A549 (cell line): ENCODE results near the gene MYLK4. TPM values are rescaled to one million over a fixed set of nuclear protein-coding genes. Genes with fewer than 3 reads are reported as not detected.

Experiments used
- ATAC-seq, 2 experiments: fragments of 200-7000 bp in 1 of 2; fragments of >200 bp in 1 of 2; cut with Nextera tagmentation in 1 of 2; cut with Tn5 transposase in 1 of 2; 3 replicates each; pipeline versions ENCODE4 v1.8.0 to v1.9.1; 2018 to 2020; ENCODE audit warnings: mild to moderate bottlenecking in 1 of 2, moderate library complexity in 1 of 2
- CTCF ChIA-PET: fragments of 300-600 bp; sonication (Branson Sonifier 250); formaldehyde crosslinking; extraction: SDS; loops from one replicate; lab custom pipeline; 2021; ENCODE audit warnings: antibody characterized with exemption, inconsistent platforms; lab: Yijun Ruan, JAX
- POLR2A ChIA-PET: fragments of 350-600 bp; formaldehyde crosslinking; extraction: SDS; loops from one replicate; lab custom pipeline; 2021; ENCODE audit warnings: antibody characterized with exemption, inconsistent platforms; lab: Yijun Ruan, JAX
- DNase-seq, 2 experiments: peaks; one replicate each; pipeline versions ENCODE4 v3.0.0 to v3.0.0-alpha.2; 2011 to 2016; ENCODE audit warnings: low read depth in 1 of 2, low spot score in 1 of 2
- FAIRE-seq: peaks from 2 replicates; lab custom pipeline; 2011; peaks lifted over from hg19 to GRCh38; lab: Jason Lieb, UNC
- H3K27ac ChIP-seq, 2 experiments: fragments of >200 bp; sonication (Bioruptor Twin); formaldehyde crosslinking; 3 replicates each; pipeline ENCODE4 v1.5.1; 2016 to 2017
- H3K4me1 ChIP-seq: fragments of >200 bp; sonication (Bioruptor Twin); formaldehyde crosslinking; 3 replicates; pipeline ENCODE4 v1.6.1; 2016
- H3K4me2 ChIP-seq: fragments of >200 bp; sonication (Bioruptor Twin); formaldehyde crosslinking; 3 replicates; pipeline ENCODE4 v1.6.1; 2016
- H3K4me3 ChIP-seq: fragments of >200 bp; sonication (Bioruptor Twin); formaldehyde crosslinking; 3 replicates; pipeline ENCODE4 v1.5.1; 2016
- H3K9me3 ChIP-seq: fragments of >200 bp; sonication (Bioruptor Twin); formaldehyde crosslinking; 3 replicates; pipeline ENCODE4 v1.6.1; 2016
- CBX8 ChIP-seq: fragments of 200-600 bp; sonication (generic); IDR thresholded peaks from 2 replicates; pipeline ENCODE4 v1.6.1; 2016
- CEBPB ChIP-seq, 2 experiments: fragments of >200 bp in 1 of 2; sonication (Bioruptor Twin) in 1 of 2; formaldehyde crosslinking in 1 of 2; IDR thresholded peaks; 2 replicates each; pipeline ENCODE4 v1.6.1; 2012 to 2016
- CHD2 ChIP-seq: fragments of 150-350 bp; IDR thresholded peaks from 2 replicates; pipeline ENCODE4 v1.6.1; 2014; ENCODE audit warnings: low read length; ENCODE audit not compliant: partially characterized antibody
- EHMT2 ChIP-seq: fragments of 200-600 bp; sonication (generic); IDR thresholded peaks from 2 replicates; pipeline ENCODE4 v1.6.1; 2016; ENCODE audit warnings: antibody characterized with exemption, low read depth, mild to moderate bottlenecking, moderate library complexity
- EP300 ChIP-seq, 2 experiments: fragments of >200 bp; sonication (Bioruptor Twin); formaldehyde crosslinking; IDR thresholded peaks; 2 replicates in 1 of 2; 3 replicates in 1 of 2; pipeline ENCODE4 v1.6.1; 2016 to 2017
- FOSB ChIP-seq: fragments of 250-450 bp; sonication (Bioruptor Pico); IDR thresholded peaks from 2 replicates; pipeline ENCODE4 v1.5.0; 2020; ENCODE audit warnings: mild to moderate bottlenecking, moderate library complexity
- HOXB13 ChIP-seq: fragments of 250-450 bp; sonication (Bioruptor Pico); IDR thresholded peaks from 2 replicates; pipeline ENCODE4 v1.5.0; 2020; ENCODE audit warnings: low read depth, mild to moderate bottlenecking, moderate library complexity
- HOXB5 ChIP-seq: fragments of 250-450 bp; sonication (Bioruptor Pico); IDR thresholded peaks from 2 replicates; pipeline ENCODE4 v1.5.0; 2020; ENCODE audit warnings: mild to moderate bottlenecking, moderate library complexity
- JUN ChIP-seq, 2 experiments: fragments of >200 bp; sonication (Bioruptor Twin); formaldehyde crosslinking; IDR thresholded peaks; 2 replicates in 1 of 2; 3 replicates in 1 of 2; pipeline ENCODE4 v1.6.1; 2016 to 2017
- JUNB ChIP-seq: fragments of >200 bp; sonication (Bioruptor Twin); formaldehyde crosslinking; IDR thresholded peaks from 2 replicates; pipeline ENCODE4 v1.6.1; 2016
- MYC ChIP-seq: IDR thresholded peaks from 2 replicates; pipeline ENCODE4 v1.6.1; 2012; ENCODE audit warnings: mild to moderate bottlenecking, inconsistent platforms, low read length, improper control_type of control experiment, borderline replicate concordance
- POLR2AphosphoS2 ChIP-seq: conservative IDR thresholded peaks from 2 replicates; pipeline ENCODE4 v1.6.1; 2012; ENCODE audit warnings: low read length, improper control_type of control experiment, inconsistent platforms
- RCOR1 ChIP-seq: fragments of 150-350 bp; IDR thresholded peaks from 2 replicates; pipeline ENCODE4 v1.6.1; 2014; ENCODE audit warnings: antibody characterized with exemption, low read length, low read depth
- RFX5 ChIP-seq: fragments of 450-650 bp; IDR thresholded peaks from 2 replicates; pipeline ENCODE4 v1.7.1; 2014; ENCODE audit warnings: antibody characterized with exemption, mild to moderate bottlenecking, moderate library complexity
- RNF2 ChIP-seq: fragments of 200-600 bp; sonication (generic); IDR thresholded peaks from 2 replicates; pipeline ENCODE4 v1.6.1; 2016; ENCODE audit warnings: low read depth, mild to moderate bottlenecking, antibody characterized with exemption, moderate library complexity, borderline replicate concordance
- SMC3 ChIP-seq: fragments of >200 bp; sonication (Bioruptor Twin); formaldehyde crosslinking; IDR thresholded peaks from 3 replicates; pipeline ENCODE4 v1.6.1; 2018; ENCODE audit warnings: inconsistent platforms
- SREBF2 ChIP-seq: fragments of 450-650 bp; IDR thresholded peaks from 2 replicates; pipeline ENCODE4 v1.6.1; 2014; ENCODE audit warnings: mild to moderate bottlenecking, moderate library complexity
- WGBS: methylation state at CpG from one replicate; pipeline ENCODE4 v1.1.6; 2017; ENCODE audit errors: missing lambda C conversion rate; 5-methylcytosine and 5-hydroxymethylcytosine counted together
- polyA plus RNA-seq, 4 experiments: library from polyadenylated mRNA; depleted of rRNA in 3 of 4; stranded (reverse); fragments of >200 nt; fragmentation: RNase III in 1 of 4; extraction: RNeasy Plus Mini Kit Qiagen cat#74134 plus additional on column Dnase treatment in 1 of 4; gene quantifications; 2 replicates in 3 of 4; 3 replicates in 1 of 4; pipeline ENCODE4 v1.2.3, GENCODE V29; 2011 to 2017
- TF ChIP-seq, protein P1 (sequence below): fragments of >200 bp; sonication (Bioruptor Twin); formaldehyde crosslinking; IDR thresholded peaks from 2 replicates; pipeline ENCODE4 v1.6.1; 2016

The MYLK4 gene
- polyA plus RNA-seq, 2 of the 4 experiments (the other 2 are of a cell fraction) = 0.14 to 0.21 TPM

DNA sequence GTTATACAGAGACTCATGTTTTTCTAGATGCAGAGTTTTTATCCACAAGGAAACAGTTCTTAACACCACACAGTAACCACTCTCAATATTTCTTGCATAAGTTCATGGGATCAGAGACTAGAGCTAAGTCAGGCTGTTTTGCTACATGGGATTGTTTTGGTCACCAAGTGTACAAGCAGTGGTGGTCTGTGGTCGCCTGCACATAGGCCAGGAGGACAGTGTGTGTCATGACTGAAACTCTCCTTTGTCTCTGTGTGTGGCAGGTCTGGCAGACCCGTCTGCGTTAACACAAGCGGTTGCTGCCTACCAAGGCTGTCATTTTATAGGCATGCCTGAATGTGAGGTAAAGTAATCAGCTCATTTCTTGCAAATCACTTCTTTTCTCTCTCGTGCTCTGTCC is 33.3 kb upstream of the MYLK4 start:
- ChIA-PET CTCF (interaction anchor here (0.8 to 1.8 kb wide), 3 partner anchors 13 to 149 kb away, joined by 3 to 6 read pairs (median 3); no protein-coding TSS in a partner anchor), POLR2A (no interaction called here)
- H3K4me2 ChIP-seq = no peak overlapping the region

DNA sequence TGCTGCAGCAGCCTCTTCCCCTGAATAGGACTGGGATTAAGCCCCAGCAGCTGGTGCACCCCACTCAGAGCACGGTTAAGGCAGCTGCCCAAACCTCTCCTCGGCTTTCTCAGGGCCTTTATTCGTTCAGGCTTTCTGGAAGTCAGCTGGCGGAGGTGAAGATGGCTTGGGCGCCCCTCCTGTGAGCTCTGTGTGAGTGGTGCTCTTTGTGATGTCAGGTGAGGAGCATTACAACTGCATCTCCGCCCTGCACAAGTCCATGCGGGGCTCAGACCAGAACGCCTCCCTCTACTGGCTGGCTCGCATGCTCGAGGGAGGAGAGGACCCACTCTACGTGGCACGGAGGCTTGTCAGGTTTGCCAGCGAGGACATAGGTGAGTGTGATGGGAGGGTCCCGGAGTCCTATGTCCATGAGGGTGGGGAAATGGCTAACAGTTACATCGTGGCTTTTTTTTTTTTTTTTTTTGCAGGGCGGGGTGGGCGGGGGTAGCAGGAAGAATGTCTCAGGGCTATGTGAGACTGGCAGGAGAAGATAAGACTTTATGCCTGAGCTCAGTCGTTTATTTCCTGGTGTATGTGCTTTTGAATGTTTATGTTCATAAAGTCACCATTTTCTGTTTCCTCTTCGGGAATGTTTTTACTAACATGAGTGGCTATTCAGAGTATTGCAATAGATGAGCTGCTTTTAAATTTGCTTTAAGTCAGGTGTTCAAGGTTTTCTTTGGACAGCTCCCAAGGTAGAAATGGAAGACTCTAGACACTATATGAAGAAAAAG is 32.7 kb upstream of the MYLK4 start:
- Histone ChIP-seq H3K4me3 (no peak overlapping the region), H3K9me3 (no peaks in the 10 kb centered on the region), H3K4me1 (no peaks in the 10 kb centered on the region), H3K4me2 (no peak overlapping the region), H3K27ac (no peak overlapping the region)
- 70% methylated on average over 13 of the region's 19 CpGs for WGBS
- no peak for DNase-seq
- no peak for FAIRE-seq
- ChIA-PET CTCF (interaction anchor here (1.4 to 1.8 kb wide), 4 partner anchors 8 to 62 kb away, joined by 5 to 9 read pairs (median 6); partner anchors contain the start of gene WRNIP1), POLR2A (interaction anchor here (0.7 to 0.9 kb wide), 2 partner anchors 14 to 59 kb away, joined by 3 read pairs; partner anchors contain the start of gene SERPINB1)
- TF ChIP-seq HOXB13 (CRISPR knock-in tag) (no peak), SREBF2 (no peak), RCOR1 (no peak), RNF2 (no peak), HOXB5 (CRISPR knock-in tag) (no peak), RFX5 (no peak), POLR2AphosphoS2 (no peak)
- peak in 1 of 2 experiments; percentile 62; a peak in 3 of 6 replicates for ATAC-seq

More for the DNA sequence above, 33.3 kb upstream of the MYLK4 start:
- Histone ChIP-seq H3K4me3 (no peak overlapping the region), H3K4me1 (no peaks in the 10 kb centered on the region), H3K9me3 (no peaks in the 10 kb centered on the region), H3K27ac (no peak overlapping the region)
- FAIRE-seq (no peak), ATAC-seq (no peak), DNase-seq (no peak)
- no peak for TF ChIP-seq RFX5
- no peak for TF ChIP-seq HOXB13 (CRISPR knock-in tag)
- TF ChIP-seq POLR2AphosphoS2 = no peak
- no peak for TF ChIP-seq CBX8
- TF ChIP-seq JUNB = no peak
- WGBS = 80% methylated on average over 5 of the region's 5 CpGs

DNA sequence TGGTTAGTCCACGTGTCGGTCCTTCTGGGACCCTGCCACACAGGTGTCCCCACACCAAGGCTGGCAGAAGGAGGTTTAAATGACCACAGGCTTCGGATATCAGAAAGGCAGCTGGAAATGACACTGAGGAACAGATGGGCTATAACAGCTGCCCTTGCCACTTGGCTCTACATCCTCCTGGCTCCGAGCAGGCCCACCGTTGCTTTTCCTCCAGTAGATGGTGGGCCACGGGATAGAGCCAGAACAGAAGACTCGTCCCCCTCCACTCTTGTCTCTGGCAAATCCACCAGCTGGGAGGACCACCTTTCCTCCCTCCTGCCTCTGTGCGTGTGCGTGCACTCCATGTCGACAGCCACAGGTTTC is 32.1 kb upstream of the MYLK4 start:
- DNase-seq (no peak), FAIRE-seq (no peak), ATAC-seq (no peak)
- CTCF ChIA-PET = interaction anchor here (1.4 to 1.8 kb wide), 3 partner anchors 8 to 17 kb away, joined by 5 to 9 read pairs (median 5); partner anchors contain the start of gene WRNIP1
- H3K4me2 ChIP-seq = no peak overlapping the region
- TF ChIP-seq EHMT2 (no peak), CEBPB (IDR thresholded peaks at IDR 0.05) (no peak)
- TF ChIP-seq, protein P1, sequence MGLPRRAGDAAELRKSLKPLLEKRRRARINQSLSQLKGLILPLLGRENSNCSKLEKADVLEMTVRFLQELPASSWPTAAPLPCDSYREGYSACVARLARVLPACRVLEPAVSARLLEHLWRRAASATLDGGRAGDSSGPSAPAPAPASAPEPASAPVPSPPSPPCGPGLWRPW = no peak
- no peak overlapping the region for H3K27ac ChIP-seq
- POLR2A ChIA-PET = interaction anchor here (0.7 to 1.3 kb wide), 3 partner anchors 15 to 59 kb away, joined by 3 read pairs; partner anchors contain the start of gene SERPINB1
- H3K4me1 ChIP-seq = no peaks in the 10 kb centered on the region
- H3K4me3 ChIP-seq = no peak overlapping the region
- H3K9me3 ChIP-seq = no peaks in the 10 kb centered on the region
- 87% methylated on average over 8 of the region's 10 CpGs for WGBS

DNA sequence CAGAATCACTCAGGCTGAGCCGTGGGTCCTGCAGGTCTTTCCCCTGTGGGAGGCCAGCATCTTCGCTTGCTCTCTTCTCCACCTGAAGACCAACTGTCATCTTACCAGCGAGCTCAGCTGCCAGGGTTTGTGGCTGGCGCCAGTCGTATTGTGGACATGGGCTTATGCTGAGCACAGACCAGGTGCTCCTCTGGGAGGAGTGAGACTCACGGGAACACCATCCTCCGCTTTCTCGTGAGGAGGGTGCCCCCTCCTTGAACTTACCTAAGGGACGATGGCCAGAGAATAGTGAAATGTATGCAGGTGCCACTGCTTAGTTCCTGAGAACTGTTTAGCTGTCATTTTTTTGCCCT is 31.6 kb upstream of the MYLK4 start:
- ATAC-seq (no peak), DNase-seq (no peak), FAIRE-seq (no peak)
- no peaks in the 10 kb centered on the region for H3K9me3 ChIP-seq
- no peak overlapping the region for H3K4me3 ChIP-seq
- no peak overlapping the region for H3K27ac ChIP-seq
- WGBS = 98% methylated on average over 9 of the region's 9 CpGs
- CTCF ChIA-PET = interaction anchor here (1.4 to 1.8 kb wide), 4 partner anchors 9 to 170 kb away, joined by 4 to 9 read pairs (median 5); partner anchors contain the start of gene WRNIP1
- no peaks in the 10 kb centered on the region for H3K4me1 ChIP-seq
- no peak overlapping the region for H3K4me2 ChIP-seq
- POLR2A ChIA-PET = interaction anchor here (0.9 to 1.3 kb wide), 2 partner anchors 15 to 16 kb away, joined by 3 read pairs; no protein-coding TSS in a partner anchor
- no peak for TF ChIP-seq JUNB
- no peak for TF ChIP-seq JUN (IDR thresholded peaks at IDR 0.05)
- TF ChIP-seq CHD2 = no peak
- TF ChIP-seq SMC3 = no peak
- TF ChIP-seq FOSB = no peak
- TF ChIP-seq, protein P1 = no peak
- no peak for TF ChIP-seq EP300 (IDR thresholded peaks at IDR 0.05)
- no peak for TF ChIP-seq MYC
